Neuronal stem cell (in vitro differentiated cells): ENCODE results near the gene BCKDK.
A peak's percentile ranks its signal among the peaks of the same experiment; 100 is the strongest.
"Not testable (repeated sequence)": the region's sequence is repeated elsewhere in the genome, so short reads cannot be mapped to it uniquely, and the experiment has no call there.

Source experiments
- DNase-seq: peaks from one replicate; pipeline ENCODE4 v3.0.0-alpha.2; 2013; ENCODE audit warnings: low spot score
- H2AFZ ChIP-seq: one replicate; pipeline ENCODE4 v1.6.1; 2013; ENCODE audit warnings: mild to moderate bottlenecking, low read length, inconsistent platforms
- H2AK5ac ChIP-seq: 2 replicates; pipeline ENCODE4 v1.6.1; 2013; ENCODE audit warnings: low read depth, mild to moderate bottlenecking, inconsistent platforms, low read length, moderate library complexity, mixed read lengths
- H2BK120ac ChIP-seq: 2 replicates; pipeline ENCODE4 v1.6.1; 2013; ENCODE audit warnings: low read depth, mild to moderate bottlenecking, inconsistent platforms, low read length, moderate library complexity, mixed read lengths
- H2BK12ac ChIP-seq: one replicate; pipeline ENCODE4 v1.6.1; 2013; ENCODE audit warnings: low read length, inconsistent platforms
- H2BK15ac ChIP-seq: 2 replicates; pipeline ENCODE4 v1.6.1; 2013; ENCODE audit warnings: mild to moderate bottlenecking, low read length, inconsistent platforms, mixed read lengths
- H2BK5ac ChIP-seq: one replicate; pipeline ENCODE4 v1.6.1; 2013; ENCODE audit warnings: inconsistent platforms, mild to moderate bottlenecking, low read length, moderate library complexity
- H3K14ac ChIP-seq: one replicate; pipeline ENCODE4 v1.6.1; 2013; ENCODE audit warnings: low read length, inconsistent platforms
- H3K18ac ChIP-seq: 2 replicates; pipeline ENCODE4 v1.6.1; 2013; ENCODE audit warnings: low read length, inconsistent platforms
- H3K23ac ChIP-seq: 2 replicates; pipeline ENCODE4 v1.6.1; 2013; ENCODE audit warnings: low read depth, mild to moderate bottlenecking, mixed read lengths, low read length, inconsistent platforms; ENCODE audit not compliant: poor library complexity
- H3K27ac ChIP-seq: replicated peaks from 3 replicates; pipeline ENCODE4 v1.5.1; 2013; ENCODE audit warnings: low read length, inconsistent platforms
- H3K27me3 ChIP-seq, 3 experiments: 2 replicates each; pipeline ENCODE4 v1.6.1; 2013; ENCODE audit warnings: low read length in 3 of 3, mild to moderate bottlenecking in 2 of 3, inconsistent platforms in 1 of 3, low read depth in 1 of 3, mixed read lengths in 1 of 3, moderate library complexity in 1 of 3; ENCODE audit not compliant: control insufficient read depth in 3 of 3, insufficient read depth in 3 of 3
- H3K36me3 ChIP-seq, 2 donors: replicated peaks in 1 of 2; 2 replicates each; pipeline ENCODE4 v1.6.1; 2013; ENCODE audit warnings: low read length in 2 of 2; ENCODE audit not compliant: control insufficient read depth in 2 of 2, insufficient read depth in 2 of 2
- H3K4ac ChIP-seq: 2 replicates; pipeline ENCODE4 v1.6.1; 2013; ENCODE audit warnings: inconsistent platforms, mild to moderate bottlenecking, low read length, moderate library complexity
- H3K4me1 ChIP-seq, 2 donors: 1 replicate in 1 of 2; 2 replicates in 1 of 2; pipeline ENCODE4 v1.6.1; 2013; ENCODE audit warnings: low read length in 2 of 2, low read depth in 1 of 2; ENCODE audit not compliant: control insufficient read depth in 2 of 2, insufficient read depth in 1 of 2
- H3K4me2 ChIP-seq: one replicate; pipeline ENCODE4 v1.6.1; 2013; ENCODE audit warnings: mild to moderate bottlenecking, low read length, inconsistent platforms; ENCODE audit not compliant: insufficient read depth, poor library complexity, severe bottlenecking
- H3K4me3 ChIP-seq, 2 donors: 2 replicates each; pipeline ENCODE4 v1.5.1; 2013; ENCODE audit warnings: low read length in 2 of 2, mild to moderate bottlenecking in 2 of 2, inconsistent platforms in 1 of 2, moderate library complexity in 1 of 2
- H3K79me1 ChIP-seq: one replicate; pipeline ENCODE4 v1.6.1; 2013; ENCODE audit warnings: low read depth, mild to moderate bottlenecking, inconsistent platforms, low read length, moderate library complexity
- H3K9ac ChIP-seq: one replicate; pipeline ENCODE4 v1.6.1; 2013; ENCODE audit warnings: mild to moderate bottlenecking, low read depth, low read length, inconsistent platforms; ENCODE audit not compliant: poor library complexity
- H3K9me3 ChIP-seq, 2 donors: replicated peaks in 1 of 2; 2 replicates each; pipeline versions ENCODE3 to v1.6.1; 2013; ENCODE audit warnings: low read length in 2 of 2, mild to moderate bottlenecking in 2 of 2, inconsistent platforms in 1 of 2, low read depth in 1 of 2, mixed read lengths in 1 of 2, moderate library complexity in 1 of 2; ENCODE audit not compliant: control insufficient read depth in 2 of 2, insufficient read depth in 1 of 2
- H4K8ac ChIP-seq: one replicate; pipeline ENCODE4 v1.6.1; 2013; ENCODE audit warnings: low read depth, mild to moderate bottlenecking, inconsistent platforms, low read length, moderate library complexity
- H4K91ac ChIP-seq: one replicate; pipeline ENCODE4 v1.6.1; 2013; ENCODE audit warnings: low read length, low read depth, mild to moderate bottlenecking, inconsistent platforms; ENCODE audit not compliant: poor library complexity
- WGBS, 2 donors: extraction: QIAGEN DNeasy Blood & Tissue Kit; methylation state at CpG; one replicate each; pipeline ENCODE4 v1.1.7; 2013; ENCODE audit warnings: missing lambda C conversion rate in 2 of 2, mixed read lengths in 1 of 2; ENCODE audit not compliant: insufficient read length in 2 of 2, insufficient replicate concordance in 1 of 2; ENCODE audit errors: extremely low coverage in 2 of 2; 5-methylcytosine and 5-hydroxymethylcytosine counted together

BCKDK gene

GRCh38 chr16:31094424-31095120 is 13.6 kb upstream of the BCKDK start, which contains the start of gene VKORC1:
Gene VKORC1, minus strand, starts transcription at chr16:31094797. Its CDS starts 68 bp downstream, at chr16:31094729.
- peak within 1 kb of the TSS; percentile 78 to 87 for H3K4me3 ChIP-seq
- peak within 1 kb of the TSS; percentile 83 for H3K27ac ChIP-seq
- H3K14ac ChIP-seq: peak within 1 kb of the TSS; percentile 76
- H3K36me3 ChIP-seq: peaks cover 10 to 19% of the 10 kb centered on the region in 2 donors
- H2BK12ac ChIP-seq: no peak within 1 kb of the TSS
- no peak within 1 kb of the TSS for H4K91ac ChIP-seq
- H4K8ac ChIP-seq: no peak within 1 kb of the TSS
- peak within 1 kb of the TSS; percentile 60 for H3K23ac ChIP-seq
- peaks cover 0 to 6% of the 10 kb centered on the region in 2 donors for H3K4me1 ChIP-seq
- no peak within 1 kb of the TSS for H2BK15ac ChIP-seq
- H3K4me2 ChIP-seq: peak within 1 kb of the TSS; percentile 99
- no peak within 1 kb of the TSS for H2BK120ac ChIP-seq
- no peak within 1 kb of the TSS for H3K4ac ChIP-seq
- peak within 1 kb of the TSS; percentile 98 for H3K9ac ChIP-seq
- peak within 1 kb of the TSS; percentile 95 for H3K18ac ChIP-seq
- H3K79me1 ChIP-seq: peaks cover 5% of the 10 kb centered on the region
- peak within 1 kb of the TSS; percentile 47 for H2AK5ac ChIP-seq
- H3K27me3 ChIP-seq: no peaks in the 10 kb centered on the region
- peaks cover 0 to 4% of the 10 kb centered on the region in 2 donors for H3K9me3 ChIP-seq
- peak; percentile 96 for DNase-seq
- H2AFZ ChIP-seq: peak within 1 kb of the TSS; percentile 95
- WGBS, 2 donors: no CpG with 5 or more reads among the region's 69 CpGs
- H2BK5ac ChIP-seq: peak within 1 kb of the TSS; percentile 56

GRCh38 chr16:31099860-31100638 is 8.1 kb upstream of the BCKDK start:
- Histone ChIP-seq H3K9ac (peak overlapping the region; percentile 37), H2BK5ac (no peak overlapping the region), H4K91ac (no peak overlapping the region), H3K18ac (peak overlapping the region; percentile 38), H3K36me3 (no peaks in the 10 kb centered on the region), H2BK12ac (no peak overlapping the region), H3K9me3 (peaks cover 0 to 4% of the 10 kb centered on the region in 2 donors), H3K79me1 (no peaks in the 10 kb centered on the region), H3K27ac (no peak overlapping the region), H3K4me3 (no peak overlapping the region), H2AK5ac (no peak overlapping the region), H3K27me3 (no peaks in the 10 kb centered on the region), H2BK120ac (no peak overlapping the region), H3K23ac (no peak overlapping the region), H3K14ac (no peak overlapping the region), H3K4me2 (no peak overlapping the region), H2AFZ (no peak overlapping the region), H3K4ac (no peak overlapping the region), H3K4me1 (no peaks in the 10 kb centered on the region), H2BK15ac (no peak overlapping the region), H4K8ac (no peak overlapping the region)
- WGBS, 2 donors: no CpG with 5 or more reads among the region's 4 CpGs
- DNase-seq: no peak

GRCh38 chr16:31100876-31101641 is 7.1 kb upstream of the BCKDK start:
- H3K27me3 ChIP-seq, H2BK12ac ChIP-seq, H3K36me3 ChIP-seq, H3K27ac ChIP-seq, DNase-seq, H3K4ac ChIP-seq, H4K91ac ChIP-seq, H3K4me2 ChIP-seq, H3K4me3 ChIP-seq, H2BK120ac ChIP-seq, H3K9ac ChIP-seq, H2AK5ac ChIP-seq, H4K8ac ChIP-seq, H2BK15ac ChIP-seq, H2BK5ac ChIP-seq, H3K79me1 ChIP-seq, H3K14ac ChIP-seq, H3K18ac ChIP-seq, H3K23ac ChIP-seq, H3K9me3 ChIP-seq, H3K4me1 ChIP-seq: not testable (repeated sequence)
- peak overlapping the region; percentile 66 for H2AFZ ChIP-seq
- no CpG with 5 or more reads among the region's 13 CpGs for WGBS, 2 donors
